Upper lobe of right lung (tissue), 1 donor: ENCODE results near the gene VSIR. TPM values are rescaled to one million over a fixed set of nuclear protein-coding genes. Genes with fewer than 3 reads are reported as not detected.
A peak's percentile ranks its signal among the peaks of the same experiment; 100 is the strongest.

Experiments used
- ATAC-seq: fragments of 200-7000 bp; cut with Tn5 transposase; one replicate; pipeline ENCODE4 v1.9.1; 2020; ENCODE audit warnings: mild to moderate bottlenecking, moderate library complexity
- DNase-seq: peaks from one replicate; pipeline ENCODE4 v3.0.0-alpha.2; 2020
- H3K27ac ChIP-seq: fragments of 200-600 bp; one replicate; pipeline ENCODE4 v1.8.0; 2022
- H3K27me3 ChIP-seq: fragments of 200-600 bp; one replicate; pipeline ENCODE4 v1.8.0; 2022; ENCODE audit warnings: mild to moderate bottlenecking
- H3K36me3 ChIP-seq: fragments of 200-600 bp; one replicate; pipeline ENCODE4 v1.8.0; 2022
- H3K4me1 ChIP-seq: fragments of 200-600 bp; one replicate; pipeline ENCODE4 v1.8.0; 2022
- H3K4me3 ChIP-seq: fragments of 200-600 bp; one replicate; pipeline ENCODE4 v1.8.0; 2022; ENCODE audit warnings: mild to moderate bottlenecking
- H3K9me3 ChIP-seq: fragments of 200-600 bp; one replicate; pipeline ENCODE4 v1.8.0; 2022
- CTCF ChIP-seq: fragments of 200-600 bp; IDR thresholded peaks from one replicate; pipeline ENCODE4 v1.8.0; 2022; ENCODE audit warnings: antibody characterized with exemption
- intact Hi-C: fragments of 100-400 bp; cut with DNase I; formaldehyde crosslinking; loops from one replicate; pipeline ENCODE4 v1.11.0; 2022
- total RNA-seq: library from RNA; stranded (reverse); fragmentation: NEBNext Ultra II Directional; extraction: Animal tissue kit (Norgen Biotek cat#: 25700); gene quantifications from one replicate; pipeline ENCODE4 v1.2.1, GENCODE V29; 2021
- donor health status: DM: no; HTN: yes; CAD: no; lungs with severe emphysema.

The VSIR gene
- total RNA-seq, 1 donor from 2014 or later = 128 TPM

GRCh38 chr10:71798308-71798624, 24.9 kb upstream of the VSIR start:
- H3K36me3 ChIP-seq = no peaks in the 10 kb centered on the region
- H3K9me3 ChIP-seq = no peaks in the 10 kb centered on the region
- TF ChIP-seq CTCF = no peak
- no peak overlapping the region for H3K27ac ChIP-seq
- no peak for ATAC-seq
- no peak overlapping the region for H3K4me3 ChIP-seq
- DNase-seq = no peak
- no peaks in the 10 kb centered on the region for H3K4me1 ChIP-seq
- intact Hi-C loops = no loop called here
- H3K27me3 ChIP-seq = no peaks in the 10 kb centered on the region

GRCh38 chr10:71797533-71798307, 24.4 kb upstream of the VSIR start:
- Histone ChIP-seq H3K36me3 (no peaks in the 10 kb centered on the region), H3K27me3 (no peaks in the 10 kb centered on the region), H3K4me1 (no peaks in the 10 kb centered on the region), H3K27ac (no peak overlapping the region), H3K4me3 (no peak overlapping the region), H3K9me3 (no peaks in the 10 kb centered on the region)
- no peak for TF ChIP-seq CTCF
- ATAC-seq (peak; percentile 25), DNase-seq (no peak)
- intact Hi-C loops = no loop called here

- no peak for ATAC-seq
- no peaks in the 10 kb centered on the region for H3K9me3 ChIP-seq
- no peak overlapping the region for H3K27ac ChIP-seq
- DNase-seq = no peak
- H3K4me3 ChIP-seq = no peak overlapping the region
- H3K36me3 ChIP-seq = no peaks in the 10 kb centered on the region
- H3K4me1 ChIP-seq = no peaks in the 10 kb centered on the region
- intact Hi-C loops = no loop called here
- no peak for TF ChIP-seq CTCF
- no peaks in the 10 kb centered on the region for H3K27me3 ChIP-seq
Observed at GRCh38 chr10:71796749-71797405, 23.6 kb upstream of the VSIR start.

- no peaks in the 10 kb centered on the region for H3K36me3 ChIP-seq
- H3K27ac ChIP-seq = no peak overlapping the region
- TF ChIP-seq CTCF = no peak
- DNase-seq (no peak), ATAC-seq (no peak)
- H3K27me3 ChIP-seq = no peaks in the 10 kb centered on the region
- no peaks in the 10 kb centered on the region for H3K4me1 ChIP-seq
- no peak overlapping the region for H3K4me3 ChIP-seq
- H3K9me3 ChIP-seq = no peaks in the 10 kb centered on the region
- intact Hi-C loops = no loop called here
Observed at GRCh38 chr10:71795248-71795647, 21.9 kb upstream of the VSIR start.

GRCh38 chr10:71790749-71791440, 17.6 kb upstream of the VSIR start:
- Histone ChIP-seq H3K4me3 (no peak overlapping the region), H3K27ac (no peak overlapping the region), H3K4me1 (no peaks in the 10 kb centered on the region), H3K27me3 (no peaks in the 10 kb centered on the region), H3K9me3 (no peaks in the 10 kb centered on the region), H3K36me3 (no peaks in the 10 kb centered on the region)
- ATAC-seq (no peak), DNase-seq (no peak)
- no peak for TF ChIP-seq CTCF
- intact Hi-C loops = no loop called here
